GM11168 (cell line): ENCODE measurements around the gene ADGRL1.

Experiments
- in situ Hi-C: fragments of 300-500 bp; cut with MboI; formaldehyde crosslinking; loops from one replicate; pipeline ENCODE4 v1.12.0; 2022; ENCODE audit warnings: low sequenced_read_pairs; ENCODE audit not compliant: unreplicated experiment

ADGRL1 gene

GRCh38 chr19:14118165-14119051 lies 87.6 kb downstream of the ADGRL1 start:
- in situ Hi-C loops, result no loop called here

- in situ Hi-C loops, result no loop called here
Observed at GRCh38 chr19:14117668-14118164, 88.3 kb downstream of the ADGRL1 start, which contains the start of gene PRKACA. TSS of gene PRKACA (minus strand) at chr19:14117762. CDS start at chr19:14117547, 215 bp downstream.

- in situ Hi-C loops, result no loop called here
Observed at GRCh38 chr19:14116918-14117578, 88.9 kb downstream of the ADGRL1 start.

- in situ Hi-C loops, result no loop called here
Observed at GRCh38 chr19:14116525-14116917, 89.4 kb downstream of the ADGRL1 start.

- in situ Hi-C loops, result no loop called here
Observed at GRCh38 chr19:14115756-14116155, 90.2 kb downstream of the ADGRL1 start.

- in situ Hi-C loops, result no loop called here
Observed at GRCh38 chr19:14114854-14115253, 91.1 kb downstream of the ADGRL1 start.

- in situ Hi-C loops, result no loop called here
Observed at GRCh38 chr19:14114439-14114838, 91.5 kb downstream of the ADGRL1 start.

GRCh38 chr19:14113762-14114414 lies 92.1 kb downstream of the ADGRL1 start:
- in situ Hi-C loops, result no loop called here

- in situ Hi-C loops, result no loop called here
Observed at GRCh38 chr19:14112809-14113385, 93.1 kb downstream of the ADGRL1 start.

- in situ Hi-C loops, result no loop called here
Observed at GRCh38 chr19:14112051-14112808, 93.7 kb downstream of the ADGRL1 start.

- in situ Hi-C loops, result no loop called here
Observed at GRCh38 chr19:14111486-14111885, 94.5 kb downstream of the ADGRL1 start.

GRCh38 chr19:14110650-14111049 lies 95.3 kb downstream of the ADGRL1 start:
- in situ Hi-C loops, result no loop called here

GRCh38 chr19:14107581-14108461 lies 98.1 kb downstream of the ADGRL1 start:
- in situ Hi-C loops, result no loop called here

GRCh38 chr19:14106840-14107239 lies 99.1 kb downstream of the ADGRL1 start:
- in situ Hi-C loops, result no loop called here

- in situ Hi-C loops, result no loop called here
Observed at GRCh38 chr19:14105680-14106079, 100.3 kb downstream of the ADGRL1 start.

- in situ Hi-C loops, result no loop called here
Observed at GRCh38 chr19:14103310-14103709, 102.7 kb downstream of the ADGRL1 start.

- in situ Hi-C loops, result no loop called here
Observed at GRCh38 chr19:14102756-14103155, 103.2 kb downstream of the ADGRL1 start.

GRCh38 chr19:14102102-14102696 lies 103.8 kb downstream of the ADGRL1 start:
- in situ Hi-C loops, result no loop called here
